ENCODE results near the gene OR8G5. TPM values are rescaled to one million over a fixed set of nuclear protein-coding genes. Genes with fewer than 3 reads are reported as not detected.

The OR8G5 gene
- total RNA-seq, 1 donor from 2014 or later = not detected

- Histone ChIP-seq H3K27ac (ENCODE audit: low read depth, low read length) (no peak overlapping the region), H3K27me3 (ENCODE audit: insufficient read depth, low read length) (no peaks in the 10 kb centered on the region), H3K36me3 (ENCODE audit: insufficient read depth, low read length) (no peaks in the 10 kb centered on the region), H3K9me3 (ENCODE audit: insufficient read depth, low read depth, low read length) (no peaks in the 10 kb centered on the region), H4K20me1 (ENCODE audit: insufficient read depth, low read length) (no peaks in the 10 kb centered on the region), H3K9ac (ENCODE audit: low read length) (no peak overlapping the region), H3K79me2 (ENCODE audit: insufficient read depth, low read length) (no peaks in the 10 kb centered on the region), H3K4me3 (ENCODE audit: insufficient read depth, low read depth, low read length) (no peak overlapping the region), H3K4me2 (ENCODE audit: low read length) (no peak overlapping the region), H2AFZ (ENCODE audit: low read depth, low read length) (no peak overlapping the region), H3K4me1 (ENCODE audit: insufficient read depth, low read length) (no peaks in the 10 kb centered on the region)
- no peaks in the 10 kb centered on the region for H3K36me3 Mint-ChIP-seq (ENCODE audit: low read depth, unreplicated experiment)
- no peaks in the 10 kb centered on the region for H3K27me3 Mint-ChIP-seq (ENCODE audit: low read depth, unreplicated experiment)
- H3K4me1 Mint-ChIP-seq (ENCODE audit: low read depth, unreplicated experiment) = no peaks in the 10 kb centered on the region
- H3K4me3 Mint-ChIP-seq (ENCODE audit: unreplicated experiment) = no peak overlapping the region
- TF ChIP-seq EZH2 (IDR thresholded peaks at IDR 0.05; ENCODE audit: insufficient read depth, low read length) (no peak), CTCF (IDR thresholded peaks at IDR 0.05; ENCODE audit: insufficient read depth, low read depth, low read length) (no peak)
- DNase-seq (ENCODE audit: low read depth) = no peak
- H3K27ac Mint-ChIP-seq (ENCODE audit: unreplicated experiment) = no peak overlapping the region
- FAIRE-seq = no peak
- H3K9me3 Mint-ChIP-seq (ENCODE audit: unreplicated experiment) = no peaks in the 10 kb centered on the region
These were observed 30.7 kb upstream of the OR8G5 start for GRCh38 chr11:124225471-124225870.

- H3K4me2 ChIP-seq (ENCODE audit: low read length) = no peak overlapping the region
- Mint-ChIP-seq H3K4me3 (ENCODE audit: unreplicated experiment) (no peak overlapping the region), H3K9me3 (ENCODE audit: unreplicated experiment) (no peaks in the 10 kb centered on the region), H3K27me3 (ENCODE audit: low read depth, unreplicated experiment) (no peaks in the 10 kb centered on the region), H3K36me3 (ENCODE audit: low read depth, unreplicated experiment) (peaks cover 1% of the 10 kb centered on the region), H3K27ac (ENCODE audit: unreplicated experiment) (no peak overlapping the region), H3K4me1 (ENCODE audit: low read depth, unreplicated experiment) (no peaks in the 10 kb centered on the region)
- H3K4me1 ChIP-seq (ENCODE audit: insufficient read depth, low read length) = no peaks in the 10 kb centered on the region
- no peak overlapping the region for H3K27ac ChIP-seq (ENCODE audit: low read depth, low read length)
- TF ChIP-seq EZH2 (IDR thresholded peaks at IDR 0.05; ENCODE audit: insufficient read depth, low read length) (no peak), CTCF (IDR thresholded peaks at IDR 0.05; ENCODE audit: insufficient read depth, low read depth, low read length) (no peak)
- H3K36me3 ChIP-seq (ENCODE audit: insufficient read depth, low read length) = no peaks in the 10 kb centered on the region
- no peaks in the 10 kb centered on the region for H3K27me3 ChIP-seq (ENCODE audit: insufficient read depth, low read length)
- no peaks in the 10 kb centered on the region for H3K79me2 ChIP-seq (ENCODE audit: insufficient read depth, low read length)
- H3K9ac ChIP-seq (ENCODE audit: low read length) = no peak overlapping the region
- H4K20me1 ChIP-seq (ENCODE audit: insufficient read depth, low read length) = no peaks in the 10 kb centered on the region
- H3K9me3 ChIP-seq (ENCODE audit: insufficient read depth, low read depth, low read length) = no peaks in the 10 kb centered on the region
- H3K4me3 ChIP-seq (ENCODE audit: insufficient read depth, low read depth, low read length) = no peak overlapping the region
- H2AFZ ChIP-seq (ENCODE audit: low read depth, low read length) = no peak overlapping the region
- no peak for DNase-seq (ENCODE audit: low read depth)
- no peak for FAIRE-seq
These were observed 22.8 kb upstream of the OR8G5 start for GRCh38 chr11:124233376-124233775.

GRCh38 chr11:124238512-124238911 lies 17.7 kb upstream of the OR8G5 start:
- Histone ChIP-seq H3K79me2 (ENCODE audit: insufficient read depth, low read length) (no peaks in the 10 kb centered on the region), H3K27ac (ENCODE audit: low read depth, low read length) (no peak overlapping the region), H3K4me2 (ENCODE audit: low read length) (no peak overlapping the region), H3K9me3 (ENCODE audit: insufficient read depth, low read depth, low read length) (no peaks in the 10 kb centered on the region), H3K4me3 (ENCODE audit: insufficient read depth, low read depth, low read length) (no peak overlapping the region), H4K20me1 (ENCODE audit: insufficient read depth, low read length) (no peaks in the 10 kb centered on the region), H3K9ac (ENCODE audit: low read length) (no peak overlapping the region), H3K4me1 (ENCODE audit: insufficient read depth, low read length) (no peaks in the 10 kb centered on the region), H3K36me3 (ENCODE audit: insufficient read depth, low read length) (no peaks in the 10 kb centered on the region), H3K27me3 (ENCODE audit: insufficient read depth, low read length) (no peaks in the 10 kb centered on the region), H2AFZ (ENCODE audit: low read depth, low read length) (no peak overlapping the region)
- TF ChIP-seq EZH2 (IDR thresholded peaks at IDR 0.05; ENCODE audit: insufficient read depth, low read length) = no peak
- TF ChIP-seq CTCF (IDR thresholded peaks at IDR 0.05; ENCODE audit: insufficient read depth, low read depth, low read length) = no peak
- Mint-ChIP-seq H3K9me3 (ENCODE audit: unreplicated experiment) (no peaks in the 10 kb centered on the region), H3K27ac (ENCODE audit: unreplicated experiment) (no peak overlapping the region), H3K4me3 (ENCODE audit: unreplicated experiment) (no peak overlapping the region), H3K36me3 (ENCODE audit: low read depth, unreplicated experiment) (peaks cover 1% of the 10 kb centered on the region), H3K4me1 (ENCODE audit: low read depth, unreplicated experiment) (no peaks in the 10 kb centered on the region), H3K27me3 (ENCODE audit: low read depth, unreplicated experiment) (no peaks in the 10 kb centered on the region)
- FAIRE-seq (no peak), DNase-seq (ENCODE audit: low read depth) (no peak)
